Suppressor macrophage treated with lipopolysaccharide for 1 hour (primary cell): Measurements from ENCODE around the gene PPP6C.
"Not testable (repeated sequence)": the region's sequence is repeated elsewhere in the genome, so short reads cannot be mapped to it uniquely, and the experiment has no call there.

Experiments used
- DNase-seq, 3 donors: peaks; one replicate each; pipeline ENCODE4 v3.0.0-alpha.2; 2020 to 2022

PPP6C gene

GRCh38 chr9:125141251-125141650 is 48.4 kb downstream of the PPP6C start:
- no peak for DNase-seq

GRCh38 chr9:125140576-125140975 is 49.0 kb downstream of the PPP6C start:
- DNase-seq: no peak

DNA sequence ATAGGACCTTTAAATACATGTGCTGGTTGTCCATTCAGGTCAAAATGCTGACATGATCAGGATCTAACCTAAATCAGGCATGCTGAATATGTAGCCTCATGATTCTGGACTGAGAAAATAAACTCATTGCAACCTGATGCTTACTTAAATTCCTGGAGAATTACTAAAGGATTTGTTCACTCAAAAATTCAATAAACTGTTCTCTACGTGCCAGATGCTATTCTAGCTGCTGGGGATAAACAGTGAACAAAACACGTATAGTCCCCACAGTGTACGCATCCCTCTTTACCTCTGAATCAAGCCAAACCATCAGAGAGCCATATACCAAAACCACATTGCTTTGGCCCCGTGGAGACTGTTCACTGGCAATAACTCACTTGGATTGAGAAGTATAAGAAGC is 52.4 kb downstream of the PPP6C start:
- DNase-seq: no peak

- DNase-seq: no peak
These were observed 54.6 kb downstream of the PPP6C start for GRCh38 chr9:125134976-125135375.

DNA sequence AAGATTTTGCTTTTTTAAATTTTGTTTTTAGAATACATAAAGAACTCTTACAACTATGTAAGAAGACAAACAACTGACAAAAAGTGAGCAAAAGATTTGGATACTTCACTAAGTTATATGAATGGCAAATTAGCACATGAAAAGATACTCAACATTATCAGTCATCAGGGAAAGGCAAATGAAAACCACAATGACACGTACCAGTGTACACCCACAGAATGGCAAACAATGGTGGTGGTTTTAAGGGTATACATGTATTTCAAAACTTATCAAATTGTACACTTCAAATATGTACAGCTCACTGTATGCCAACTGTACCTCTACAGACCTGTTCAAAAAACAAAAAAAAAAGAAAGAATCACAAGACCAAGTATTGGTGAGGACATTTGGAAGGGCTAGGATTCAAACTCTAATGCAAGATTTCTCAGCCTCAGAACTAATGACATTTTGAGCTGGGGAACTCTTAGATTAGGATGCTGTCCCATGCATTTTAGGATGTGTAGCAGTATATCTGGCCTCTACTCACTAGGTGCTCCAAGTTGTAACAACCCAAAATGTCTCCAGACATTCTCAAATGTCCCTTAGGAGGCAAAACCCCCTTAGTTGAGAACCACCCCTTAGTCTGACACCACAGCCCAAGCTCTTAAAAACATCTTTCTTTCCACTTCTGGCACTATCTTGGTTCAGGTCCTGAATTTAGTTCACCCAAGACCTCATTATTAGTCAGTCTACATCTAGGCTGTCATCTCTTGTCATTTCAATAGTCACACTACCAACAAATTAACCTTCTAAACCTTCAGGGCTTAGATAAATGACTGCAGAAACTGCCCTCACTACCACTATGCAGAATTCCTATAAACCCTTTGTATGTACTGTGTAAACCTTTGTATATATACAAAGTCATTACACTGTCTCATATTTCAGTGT is 55.9 kb downstream of the PPP6C start:
- no peak for DNase-seq

DNA sequence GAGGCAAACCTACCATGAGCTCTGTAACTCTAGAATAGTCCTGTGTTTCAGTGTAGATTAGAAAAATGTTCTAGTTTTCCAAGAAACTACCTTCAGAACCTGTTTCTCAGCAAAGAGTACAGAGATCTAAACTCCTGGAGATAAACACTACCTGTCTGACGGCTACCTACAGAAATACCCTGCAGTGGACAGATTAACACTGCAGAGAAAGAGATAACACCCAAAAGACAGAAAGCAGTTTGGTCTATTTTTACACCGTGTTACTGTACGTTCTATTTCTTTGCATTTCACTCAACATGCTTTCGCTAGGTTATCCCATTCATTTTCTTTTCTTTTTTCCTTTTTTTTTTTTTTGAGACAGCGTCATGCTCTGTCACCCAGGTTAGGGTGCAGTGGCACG is 57.8 kb downstream of the PPP6C start:
- DNase-seq: no peak

DNA sequence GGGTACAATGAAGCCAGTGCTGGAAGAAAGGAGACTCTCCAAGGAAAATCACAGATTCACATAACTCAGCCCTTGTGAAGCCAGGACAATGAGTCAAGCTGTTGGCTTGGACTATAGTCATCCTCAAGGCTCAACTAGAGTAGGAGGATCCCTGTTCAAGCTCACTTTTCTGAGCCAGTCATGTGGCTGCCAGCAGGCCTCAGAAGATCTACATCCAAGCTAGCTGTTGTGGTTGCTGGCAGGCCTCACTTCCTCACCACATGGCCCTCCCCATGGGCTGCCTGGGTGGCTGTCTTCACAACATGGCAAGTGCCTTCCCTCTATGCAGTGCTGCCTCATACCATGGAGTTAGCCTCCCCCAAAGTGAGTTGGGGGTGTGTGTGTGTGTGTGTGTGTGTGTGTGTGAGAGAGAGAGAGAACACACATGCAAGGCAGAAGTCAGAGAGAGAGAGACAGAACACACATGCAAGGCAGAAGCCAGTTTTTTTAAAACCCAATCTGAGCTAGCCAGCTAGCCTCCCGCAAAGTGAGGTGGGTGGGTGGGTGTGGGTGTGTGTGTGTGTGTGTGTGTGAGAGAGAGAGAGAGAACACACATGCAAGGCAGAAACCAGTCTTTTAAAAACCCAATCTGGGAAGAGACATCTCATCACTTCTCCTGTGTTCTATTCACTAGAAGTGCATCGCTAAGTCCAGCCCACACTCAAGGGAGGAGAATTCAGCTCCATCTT is 63.4 kb downstream of the PPP6C start:
- peak; percentile 84 to 87 (median 85) for DNase-seq

DNA sequence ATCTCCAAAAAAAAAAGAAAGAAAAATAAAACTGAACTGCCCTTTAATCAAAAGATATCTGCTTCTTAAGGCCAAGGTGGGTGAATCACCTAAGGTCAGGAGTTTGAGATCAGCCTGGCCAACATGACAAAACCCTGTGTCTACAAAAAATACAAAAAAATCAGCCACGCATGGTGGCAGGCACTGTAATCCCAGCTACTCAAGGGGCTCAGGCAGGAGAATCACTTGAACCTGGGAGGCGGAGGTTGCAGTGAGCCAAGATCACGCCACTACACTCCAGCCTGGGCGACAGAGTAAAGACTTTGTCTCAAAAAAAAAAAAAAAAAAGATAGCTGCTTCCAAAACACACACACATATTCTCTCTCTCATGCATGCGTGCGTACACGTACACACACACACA is 64.1 kb downstream of the PPP6C start:
- DNase-seq: no peak

DNA sequence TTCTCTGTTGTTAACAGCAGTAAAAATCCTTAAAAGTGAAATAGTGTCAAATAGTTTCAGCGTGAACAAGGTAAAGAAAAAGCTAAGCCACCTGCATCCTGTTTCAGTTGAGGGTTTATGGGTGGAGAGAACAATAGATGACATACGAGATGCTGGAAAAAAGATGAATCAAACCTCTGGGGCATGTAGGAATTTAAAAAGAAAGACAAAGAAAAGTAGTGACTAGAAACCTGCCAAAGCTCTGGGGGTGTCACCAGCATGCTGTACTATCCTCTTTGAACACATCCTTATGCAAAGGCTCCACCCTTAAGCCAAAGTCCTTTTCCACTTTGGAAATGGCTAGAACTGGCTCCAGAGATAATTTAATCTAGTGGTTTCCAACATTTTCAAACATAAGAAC is 68.5 kb downstream of the PPP6C start:
- DNase-seq: no peak

DNA sequence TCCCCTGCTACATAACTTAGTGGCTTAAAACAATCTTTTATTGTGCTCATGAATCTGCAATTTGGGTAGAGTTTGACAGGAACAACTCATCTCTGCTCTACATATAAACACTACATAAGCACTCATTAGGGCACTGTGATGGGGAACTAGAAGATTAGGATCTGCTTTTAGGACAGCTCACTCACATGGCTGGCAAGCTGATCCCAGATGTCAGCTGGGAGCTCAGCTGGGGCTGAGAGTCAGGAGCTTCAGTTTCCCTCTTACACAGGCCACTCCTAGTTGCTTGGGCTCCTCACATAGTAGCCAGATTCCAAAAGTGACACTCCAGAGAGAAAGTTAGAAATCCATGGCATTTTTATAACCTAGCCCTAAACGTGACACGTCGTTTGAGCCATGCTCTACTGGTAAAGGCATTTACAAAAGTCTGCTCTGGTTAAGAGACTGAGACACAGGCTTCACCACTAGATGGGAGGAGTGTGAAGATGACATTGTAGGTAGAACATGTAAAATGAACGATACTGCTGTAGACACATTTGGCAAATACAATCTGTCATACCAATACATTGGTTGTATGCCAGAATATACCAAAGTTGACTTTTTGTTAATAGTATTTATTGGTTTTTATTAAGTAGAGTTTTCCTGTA is 69.8 kb downstream of the PPP6C start:
- DNase-seq: peak in 2 of 3 donors; percentile 15 to 48

DNA sequence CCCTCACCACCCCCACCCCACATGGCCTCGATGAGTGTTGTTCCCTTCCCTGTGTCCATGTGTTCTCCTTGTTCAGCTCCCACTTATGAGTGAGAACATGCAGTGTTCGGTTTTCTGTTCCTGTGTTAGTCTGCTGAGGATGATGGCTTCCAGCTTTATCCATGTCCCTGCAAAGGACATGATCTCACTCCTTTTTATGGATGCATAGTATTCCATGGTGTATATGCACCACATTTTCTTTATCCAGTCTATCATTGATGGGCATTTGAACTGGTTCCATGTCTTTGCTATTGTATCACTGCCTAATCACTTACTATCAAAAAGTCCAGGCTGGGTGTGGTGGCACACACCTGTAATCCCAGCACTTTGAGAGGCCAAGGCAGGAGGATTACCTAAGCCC is 70.9 kb downstream of the PPP6C start:
- DNase-seq: not testable (repeated sequence)

GRCh38 chr9:125114503-125114902 is 75.1 kb downstream of the PPP6C start:
- DNase-seq: not testable (repeated sequence)

DNA sequence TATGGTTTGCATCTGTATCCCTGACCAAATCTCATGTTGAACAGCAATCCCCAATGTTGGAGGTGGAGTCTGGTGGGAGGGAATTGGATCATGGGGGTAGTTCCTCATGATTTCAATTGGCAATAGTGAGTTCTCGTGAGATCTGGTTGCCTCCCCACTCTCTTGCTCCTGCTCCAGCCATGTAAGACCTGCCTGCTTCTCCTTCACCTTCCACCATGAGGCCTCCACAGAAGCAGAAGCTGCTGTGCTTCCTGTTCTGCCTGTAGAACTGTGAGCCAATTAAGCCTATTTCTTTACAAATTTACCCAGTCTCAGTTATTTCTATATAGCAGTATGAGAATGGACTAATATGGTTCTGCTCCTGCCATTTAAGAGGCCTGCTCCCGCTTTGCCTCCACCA is 79.1 kb downstream of the PPP6C start:
- no peak for DNase-seq

GRCh38 chr9:125108541-125108940 is 81.1 kb downstream of the PPP6C start:
- DNase-seq: not testable (repeated sequence)

DNA sequence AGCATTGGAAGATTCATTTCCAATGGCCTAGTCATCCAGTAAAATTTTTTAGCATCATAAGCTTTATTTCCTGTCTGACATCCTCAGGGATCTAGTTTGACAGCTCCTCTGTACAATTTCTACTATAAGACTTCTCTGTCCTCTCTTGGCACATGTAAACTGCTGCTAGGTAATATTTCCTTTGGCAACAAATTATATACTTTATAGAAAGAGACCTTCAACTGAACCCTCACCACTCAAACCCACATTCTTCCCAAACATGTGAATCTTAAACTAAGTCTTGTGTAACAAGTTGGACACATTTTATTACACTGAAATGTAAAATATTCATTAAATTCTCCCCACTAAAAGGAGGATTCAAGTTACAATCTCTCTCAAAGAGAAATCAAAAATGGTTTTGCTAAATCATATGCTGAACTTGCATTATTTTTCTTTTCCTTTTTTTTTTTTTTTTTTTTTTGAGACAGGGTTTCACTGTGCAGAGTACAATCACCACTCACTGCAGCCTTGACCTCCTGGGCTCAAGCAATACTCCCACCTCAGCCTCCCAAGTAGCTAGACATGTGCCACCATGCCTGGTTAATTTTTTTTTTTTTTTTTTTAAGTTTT is 83.2 kb downstream of the PPP6C start:
- no peak for DNase-seq

DNA sequence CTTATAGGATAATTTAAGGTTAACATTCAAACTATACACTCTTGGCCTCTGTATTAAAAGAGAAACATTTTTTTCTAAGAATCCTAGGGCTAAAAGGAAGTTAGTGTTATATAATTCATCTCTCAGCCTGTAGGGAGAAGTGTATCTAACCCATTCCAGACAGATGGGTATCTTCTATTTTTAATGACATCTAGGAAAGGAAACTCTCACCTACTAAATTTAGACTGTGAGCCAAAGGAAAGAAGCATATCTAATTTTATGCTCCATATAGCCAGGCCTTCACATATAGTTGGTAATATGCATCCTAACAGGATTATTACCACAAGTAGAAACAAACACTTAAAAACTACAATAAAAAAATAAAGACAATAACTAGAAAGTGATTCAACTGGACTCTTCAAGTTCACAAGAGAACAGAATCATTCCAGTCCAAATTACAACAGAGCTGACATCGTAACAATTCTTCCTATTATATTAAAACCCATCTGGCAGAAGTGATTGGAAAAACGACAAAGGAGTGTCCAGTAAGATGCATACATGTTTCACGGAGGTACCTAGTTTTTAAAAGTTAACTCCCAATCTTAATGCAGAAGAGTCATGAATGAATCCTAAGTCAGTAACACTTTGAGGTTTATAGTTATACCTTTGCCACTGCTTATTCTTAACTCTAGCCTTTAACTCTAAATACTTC is 85.7 kb downstream of the PPP6C start:
- no peak for DNase-seq

GRCh38 chr9:125103021-125103420 is 86.6 kb downstream of the PPP6C start:
- no peak for DNase-seq

GRCh38 chr9:125100822-125101221 is 88.8 kb downstream of the PPP6C start:
- no peak for DNase-seq

GRCh38 chr9:125099816-125100215 is 89.8 kb downstream of the PPP6C start:
- no peak for DNase-seq
